Activated naive CD8-positive, alpha-beta T cell (primary cell): ENCODE results near the gene ZNF771.
"Not testable (repeated sequence)": the region's sequence is repeated elsewhere in the genome, so short reads cannot be mapped to it uniquely, and the experiment has no call there.

Experiments used
- H3K27ac Mint-ChIP-seq: one replicate; pipeline ENCODE4 v1.8.0; 2021; ENCODE audit warnings: mixed read lengths
- H3K27me3 Mint-ChIP-seq: one replicate; pipeline ENCODE4 v1.8.0; 2021; ENCODE audit warnings: mixed read lengths
- H3K36me3 Mint-ChIP-seq: one replicate; pipeline ENCODE4 v1.8.0; 2021; ENCODE audit warnings: mixed read lengths
- H3K4me1 Mint-ChIP-seq: one replicate; pipeline ENCODE4 v1.8.0; 2021; ENCODE audit warnings: low read depth, mixed read lengths
- H3K4me3 Mint-ChIP-seq: one replicate; pipeline ENCODE4 v1.8.0; 2021; ENCODE audit warnings: mild to moderate bottlenecking, mixed read lengths
- H3K9me3 Mint-ChIP-seq: one replicate; pipeline ENCODE4 v1.8.0; 2021; ENCODE audit warnings: low read depth, mixed read lengths

ZNF771 gene

DNA sequence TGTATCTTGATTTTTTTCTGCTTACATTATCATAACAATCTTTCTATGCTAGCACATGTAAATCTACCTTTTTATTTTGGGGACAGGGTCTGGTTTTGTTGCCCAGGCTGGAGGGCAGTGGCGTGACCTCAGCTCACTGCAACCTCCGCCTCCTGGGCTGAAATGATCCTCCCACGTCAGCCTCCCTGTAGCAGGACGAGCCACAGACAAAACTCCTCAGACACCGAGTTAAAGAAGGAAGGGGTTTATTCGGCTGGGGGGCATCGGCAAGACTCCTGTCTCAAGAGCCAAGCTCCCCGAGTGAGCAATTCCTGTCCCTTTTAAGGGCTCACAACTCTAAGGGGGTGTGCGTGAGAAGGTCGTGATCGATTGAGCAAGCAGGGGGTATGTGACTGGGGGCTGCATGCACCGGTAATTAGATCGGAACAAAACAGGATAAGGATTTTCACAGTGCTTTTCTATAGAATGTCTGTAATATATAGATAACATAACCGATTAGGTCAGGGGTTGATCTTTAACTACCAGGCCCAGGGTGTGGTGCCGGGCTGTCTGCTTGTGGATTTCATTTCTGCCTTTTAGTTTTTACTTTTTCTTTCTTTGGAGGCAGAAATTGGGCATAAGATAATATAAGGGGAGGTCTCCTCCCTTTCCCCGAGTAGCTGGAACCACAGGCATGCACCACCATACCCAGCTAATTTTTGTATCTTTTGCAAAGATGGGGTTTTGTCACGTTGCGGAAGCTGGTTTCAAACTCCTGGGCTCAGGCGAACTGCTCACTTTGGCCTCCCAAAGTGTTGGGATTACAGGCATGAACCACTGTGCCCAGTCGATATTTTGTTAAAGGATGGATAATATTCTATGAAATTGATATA, 45.5 kb downstream of the ZNF771 start:
- peak overlapping the region; percentile 66 for H3K27ac Mint-ChIP-seq
- H3K9me3 Mint-ChIP-seq, H3K36me3 Mint-ChIP-seq, H3K27me3 Mint-ChIP-seq, H3K4me3 Mint-ChIP-seq: not testable (repeated sequence)
- H3K4me1 Mint-ChIP-seq, result peaks cover 53% of the 10 kb centered on the region

DNA sequence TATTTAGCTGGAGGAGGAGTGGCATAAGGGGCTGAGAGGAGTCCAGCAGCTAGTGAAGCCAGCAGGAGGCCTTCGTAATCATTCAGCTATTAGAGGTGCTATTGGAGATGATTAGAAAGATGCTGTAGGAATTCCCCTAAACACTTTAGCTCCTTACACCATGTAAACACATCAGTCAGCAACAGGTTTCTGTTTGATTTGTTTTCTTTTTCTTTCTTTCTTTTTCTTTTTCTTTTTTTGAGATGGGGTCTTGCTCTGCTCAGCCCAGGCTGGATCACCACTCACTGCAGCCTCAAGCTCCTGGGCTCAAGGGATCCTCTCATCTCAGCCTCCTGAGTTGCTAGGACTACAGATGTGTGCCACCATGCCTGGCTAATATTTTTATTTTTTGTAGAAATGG, 48.9 kb downstream of the ZNF771 start:
- Mint-ChIP-seq H3K9me3 (no peaks in the 10 kb centered on the region), H3K4me3 (no peak overlapping the region), H3K36me3 (no peaks in the 10 kb centered on the region), H3K4me1 (peaks cover 56% of the 10 kb centered on the region), H3K27me3 (no peaks in the 10 kb centered on the region), H3K27ac (peak overlapping the region; percentile 89)

DNA sequence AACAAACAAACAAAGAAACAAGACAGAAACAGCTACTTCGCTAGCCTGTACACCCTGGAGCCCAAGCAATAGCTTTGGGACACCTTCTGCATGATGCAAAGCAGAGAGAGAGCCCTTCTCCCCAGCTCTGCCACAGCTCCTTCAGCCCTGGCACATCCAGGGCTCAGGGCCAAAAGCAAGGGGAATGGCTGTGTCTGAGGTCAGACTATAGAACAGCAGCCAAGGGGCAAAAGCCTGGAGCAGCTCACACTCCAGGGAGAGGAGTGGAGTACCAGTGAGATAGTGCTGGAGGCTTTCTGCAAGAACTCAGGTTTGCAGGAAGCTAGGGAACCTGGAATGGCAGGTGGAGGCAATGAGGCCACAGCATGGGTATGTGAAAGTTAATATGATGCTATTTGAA, 49.9 kb downstream of the ZNF771 start:
- H3K4me3 Mint-ChIP-seq, result peak overlapping the region; percentile 20
- H3K36me3 Mint-ChIP-seq, result no peaks in the 10 kb centered on the region
- peaks cover 59% of the 10 kb centered on the region for H3K4me1 Mint-ChIP-seq
- no peaks in the 10 kb centered on the region for H3K9me3 Mint-ChIP-seq
- H3K27ac Mint-ChIP-seq, result peak overlapping the region; percentile 89
- no peaks in the 10 kb centered on the region for H3K27me3 Mint-ChIP-seq

DNA sequence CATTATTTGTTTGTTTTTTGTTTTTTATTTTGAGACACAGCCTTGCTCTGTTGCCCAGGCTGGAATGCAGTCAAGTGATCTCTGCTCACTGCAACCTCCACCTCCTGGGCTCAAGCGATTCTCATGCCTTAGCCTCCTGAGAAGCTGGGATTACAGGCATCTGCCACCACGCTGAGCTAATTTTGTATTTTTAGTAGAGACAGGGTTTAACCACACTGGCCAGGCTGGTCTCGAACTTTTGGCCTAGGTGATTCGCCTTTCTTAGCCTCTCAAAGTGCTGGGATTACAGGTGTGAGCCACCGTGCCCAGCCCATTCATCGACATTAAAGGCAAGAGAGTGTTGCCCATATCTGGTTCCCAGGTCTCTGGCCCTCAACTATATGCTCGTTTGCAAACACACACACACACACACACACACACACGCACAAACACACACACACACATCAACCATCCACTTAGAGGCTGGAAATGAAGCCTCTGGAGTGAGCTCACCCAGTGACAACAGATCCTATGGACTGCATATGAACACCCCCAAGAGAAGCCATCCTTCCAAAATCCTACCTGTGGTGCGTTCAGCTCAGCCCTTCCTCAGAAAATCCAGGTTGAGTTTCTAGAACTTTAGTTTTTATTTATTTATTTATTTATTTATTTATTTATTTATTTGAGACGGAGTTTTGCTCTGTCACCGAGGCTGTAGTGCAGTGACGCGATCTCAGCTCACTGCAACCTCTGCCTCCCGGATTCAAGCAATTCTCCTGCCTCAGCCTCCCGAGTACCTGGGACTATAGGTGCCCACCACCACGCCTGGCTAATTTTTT, 50.5 kb downstream of the ZNF771 start:
- H3K27ac Mint-ChIP-seq, result peak overlapping the region; percentile 93
- H3K4me1 Mint-ChIP-seq, result peaks cover 55% of the 10 kb centered on the region
- no peaks in the 10 kb centered on the region for H3K36me3 Mint-ChIP-seq
- no peaks in the 10 kb centered on the region for H3K9me3 Mint-ChIP-seq
- peak overlapping the region; percentile 75 for H3K4me3 Mint-ChIP-seq
- no peaks in the 10 kb centered on the region for H3K27me3 Mint-ChIP-seq

DNA sequence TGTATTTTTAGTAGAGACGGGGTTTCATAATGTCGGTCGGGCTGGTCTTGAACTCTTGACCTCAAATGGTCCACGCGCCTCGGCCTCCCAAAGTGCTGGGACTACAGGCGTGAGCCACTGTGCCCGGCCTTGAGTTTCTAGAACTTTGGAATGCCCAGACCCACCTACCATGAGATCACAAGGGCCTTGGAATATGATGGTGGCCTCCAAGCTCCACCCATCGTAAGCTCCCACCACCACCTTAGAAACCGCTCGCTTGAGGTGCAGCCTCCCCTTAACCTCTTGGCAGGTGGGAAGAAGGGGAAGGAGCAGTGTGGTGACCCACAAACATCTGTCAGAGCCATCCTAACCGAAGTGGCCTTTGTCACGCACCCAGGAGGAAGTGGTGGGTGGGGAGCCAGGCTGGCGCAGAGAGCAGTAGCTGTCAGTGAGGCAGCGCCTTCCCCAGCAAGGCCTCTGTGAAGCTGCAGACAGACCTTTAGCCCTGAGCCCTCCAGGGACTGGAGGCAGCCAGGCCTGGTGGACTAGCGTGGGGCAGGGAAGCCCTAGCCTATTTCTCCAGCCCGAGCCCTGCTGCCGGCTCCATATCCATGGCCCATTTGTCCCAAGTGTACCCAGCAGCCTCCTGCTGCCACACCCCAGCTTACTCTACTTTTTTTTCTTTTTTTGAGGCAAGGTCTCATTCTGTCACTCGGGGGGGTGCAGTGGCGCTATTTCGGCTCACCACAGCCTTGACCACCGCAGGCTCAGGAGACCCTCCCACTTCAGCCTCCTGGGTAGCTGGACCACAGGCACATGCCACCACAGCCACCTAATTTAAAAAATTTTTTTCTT, 51.4 kb downstream of the ZNF771 start:
- H3K9me3 Mint-ChIP-seq, result no peaks in the 10 kb centered on the region
- peaks cover 58% of the 10 kb centered on the region for H3K4me1 Mint-ChIP-seq
- H3K27ac Mint-ChIP-seq, result peak overlapping the region; percentile 93
- no peaks in the 10 kb centered on the region for H3K36me3 Mint-ChIP-seq
- no peaks in the 10 kb centered on the region for H3K27me3 Mint-ChIP-seq
- peak overlapping the region; percentile 75 for H3K4me3 Mint-ChIP-seq

DNA sequence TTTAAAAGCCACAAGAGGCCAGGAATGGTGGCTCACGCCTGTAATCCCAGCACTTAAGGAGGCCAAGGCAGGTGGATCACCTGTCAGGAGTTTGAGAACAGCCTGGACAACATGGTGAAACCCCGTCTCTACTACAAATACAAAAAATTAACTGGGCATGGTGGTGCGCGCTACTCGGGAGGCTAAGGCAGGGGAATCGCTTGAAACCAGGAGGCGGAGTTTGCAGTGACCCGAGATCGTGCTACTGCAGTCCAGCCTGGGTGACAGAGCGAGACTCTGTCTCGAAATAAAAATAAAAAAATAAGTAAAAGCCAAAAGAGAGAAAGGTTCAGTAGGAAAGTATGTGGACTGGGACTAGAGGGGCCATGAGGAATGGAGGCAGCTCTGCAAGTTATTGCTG, 52.0 kb downstream of the ZNF771 start:
- H3K9me3 Mint-ChIP-seq, result no peaks in the 10 kb centered on the region
- H3K36me3 Mint-ChIP-seq, result no peaks in the 10 kb centered on the region
- peak overlapping the region; percentile 93 for H3K27ac Mint-ChIP-seq
- H3K4me3 Mint-ChIP-seq, result peak overlapping the region; percentile 75
- no peaks in the 10 kb centered on the region for H3K27me3 Mint-ChIP-seq
- H3K4me1 Mint-ChIP-seq, result peaks cover 56% of the 10 kb centered on the region

DNA sequence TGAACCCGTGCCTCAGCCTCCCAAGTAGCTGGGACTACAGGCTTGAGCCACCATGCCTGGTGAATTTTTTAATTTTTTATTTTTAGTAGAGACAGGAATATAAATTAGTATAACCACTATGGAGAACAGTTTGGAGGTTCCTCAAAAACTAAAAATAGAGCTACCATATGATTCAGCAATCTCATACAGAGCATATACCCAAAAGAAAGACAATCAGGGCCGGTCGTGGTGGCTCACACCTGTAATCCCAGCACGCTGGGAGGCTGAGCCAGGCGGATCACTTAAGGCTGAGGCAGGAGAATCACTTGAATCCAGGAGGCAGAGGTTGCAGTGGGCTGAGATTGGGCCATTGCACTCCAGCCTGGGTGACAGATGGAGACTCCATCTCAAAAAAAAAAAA, 54.0 kb downstream of the ZNF771 start:
- H3K9me3 Mint-ChIP-seq, H3K27me3 Mint-ChIP-seq, H3K4me3 Mint-ChIP-seq, H3K27ac Mint-ChIP-seq, H3K36me3 Mint-ChIP-seq: not testable (repeated sequence)
- peaks cover 57% of the 10 kb centered on the region for H3K4me1 Mint-ChIP-seq

DNA sequence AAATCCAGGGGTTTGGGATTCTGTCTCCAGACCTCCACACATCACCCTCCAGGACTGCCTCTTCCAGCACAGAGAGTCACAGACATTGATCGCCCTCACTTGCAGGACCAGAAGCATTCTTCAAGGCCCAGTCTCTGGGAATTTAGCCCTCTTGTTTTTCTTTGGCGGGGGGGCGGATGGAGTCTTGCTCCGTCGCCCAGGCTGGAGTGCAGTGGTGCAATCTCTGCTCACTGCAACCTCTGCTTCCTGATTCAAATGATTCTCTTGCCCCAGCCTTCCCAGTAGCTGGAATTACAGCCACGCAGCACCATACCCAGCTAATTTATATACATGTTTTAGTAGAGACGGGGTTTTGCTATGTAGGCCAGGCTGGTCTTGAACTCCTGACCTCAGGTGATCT, 56.7 kb downstream of the ZNF771 start:
- no peaks in the 10 kb centered on the region for H3K27me3 Mint-ChIP-seq
- no peaks in the 10 kb centered on the region for H3K9me3 Mint-ChIP-seq
- H3K4me1 Mint-ChIP-seq, result peaks cover 40% of the 10 kb centered on the region
- H3K36me3 Mint-ChIP-seq, result no peaks in the 10 kb centered on the region
- H3K27ac Mint-ChIP-seq, result no peak overlapping the region
- no peak overlapping the region for H3K4me3 Mint-ChIP-seq
